Breast epithelium (tissue), 3 donors: ENCODE data around the gene ING4.

Experiments used
- POLR2AphosphoS5 ChIP-seq, 3 donors: sonication (generic); formaldehyde crosslinking; IDR thresholded peaks; one replicate each; pipeline ENCODE4 v1.6.1; 2017; ENCODE audit warnings: antibody characterized with exemption in 3 of 3
- TF ChIP-seq, protein P1 (sequence below), 3 donors: fragments of 450-650 bp; IDR thresholded peaks; one replicate each; pipeline ENCODE4 v1.5.1; 2016 to 2017; ENCODE audit warnings: antibody characterized with exemption in 3 of 3, mild to moderate bottlenecking in 3 of 3, moderate library complexity in 3 of 3

DNA sequence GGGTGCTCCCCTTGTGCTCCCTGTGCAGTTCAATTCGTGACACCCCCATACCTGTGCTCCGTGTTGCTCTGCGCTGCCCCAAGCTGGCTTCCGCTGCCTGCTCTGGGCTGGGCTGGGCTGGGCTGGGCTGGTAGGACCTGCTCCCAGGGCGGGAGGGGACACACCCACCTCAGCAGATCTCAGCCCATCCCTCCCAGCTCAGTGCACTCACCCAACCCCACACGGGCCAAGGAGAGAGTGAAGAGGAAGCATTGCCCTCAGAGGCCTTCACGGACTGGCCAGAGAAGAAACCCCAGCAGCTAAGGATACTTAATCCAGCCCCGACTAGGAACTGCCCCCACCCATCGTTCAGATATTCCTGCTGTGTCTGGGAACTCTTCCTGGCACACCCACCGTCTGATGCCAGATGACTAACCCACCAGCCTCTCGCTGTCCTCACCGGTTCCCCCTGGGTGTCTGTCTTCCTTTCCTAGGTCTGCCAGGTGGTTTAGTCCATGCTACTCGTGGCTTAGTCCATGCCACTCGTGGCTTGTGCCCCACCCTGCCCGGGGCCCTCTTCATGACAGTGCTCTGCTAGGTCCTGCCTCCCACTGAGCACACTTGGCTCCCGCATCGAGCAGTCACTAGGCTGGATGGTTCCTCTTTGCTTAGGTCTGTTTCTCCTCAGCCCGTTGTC, 26.9 kb downstream of the ING4 start, which contains the start of gene LPAR5:
- TF ChIP-seq, protein P1, sequence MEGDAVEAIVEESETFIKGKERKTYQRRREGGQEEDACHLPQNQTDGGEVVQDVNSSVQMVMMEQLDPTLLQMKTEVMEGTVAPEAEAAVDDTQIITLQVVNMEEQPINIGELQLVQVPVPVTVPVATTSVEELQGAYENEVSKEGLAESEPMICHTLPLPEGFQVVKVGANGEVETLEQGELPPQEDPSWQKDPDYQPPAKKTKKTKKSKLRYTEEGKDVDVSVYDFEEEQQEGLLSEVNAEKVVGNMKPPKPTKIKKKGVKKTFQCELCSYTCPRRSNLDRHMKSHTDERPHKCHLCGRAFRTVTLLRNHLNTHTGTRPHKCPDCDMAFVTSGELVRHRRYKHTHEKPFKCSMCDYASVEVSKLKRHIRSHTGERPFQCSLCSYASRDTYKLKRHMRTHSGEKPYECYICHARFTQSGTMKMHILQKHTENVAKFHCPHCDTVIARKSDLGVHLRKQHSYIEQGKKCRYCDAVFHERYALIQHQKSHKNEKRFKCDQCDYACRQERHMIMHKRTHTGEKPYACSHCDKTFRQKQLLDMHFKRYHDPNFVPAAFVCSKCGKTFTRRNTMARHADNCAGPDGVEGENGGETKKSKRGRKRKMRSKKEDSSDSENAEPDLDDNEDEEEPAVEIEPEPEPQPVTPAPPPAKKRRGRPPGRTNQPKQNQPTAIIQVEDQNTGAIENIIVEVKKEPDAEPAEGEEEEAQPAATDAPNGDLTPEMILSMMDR (IDR thresholded peaks at IDR 0.05) = no peak
- TF ChIP-seq POLR2AphosphoS5 (IDR thresholded peaks at IDR 0.05) = no peak
